CD4-positive, alpha-beta T cell treated with Interferon gamma for 1 hour (primary cell): Measurements from ENCODE around the gene NAB1.
"Not testable (repeated sequence)": the region's sequence is repeated elsewhere in the genome, so short reads cannot be mapped to it uniquely, and the experiment has no call there.

Experiments used
- DNase-seq: peaks from one replicate; pipeline ENCODE4 v3.0.0-alpha.2; 2020

NAB1 gene, protein sequence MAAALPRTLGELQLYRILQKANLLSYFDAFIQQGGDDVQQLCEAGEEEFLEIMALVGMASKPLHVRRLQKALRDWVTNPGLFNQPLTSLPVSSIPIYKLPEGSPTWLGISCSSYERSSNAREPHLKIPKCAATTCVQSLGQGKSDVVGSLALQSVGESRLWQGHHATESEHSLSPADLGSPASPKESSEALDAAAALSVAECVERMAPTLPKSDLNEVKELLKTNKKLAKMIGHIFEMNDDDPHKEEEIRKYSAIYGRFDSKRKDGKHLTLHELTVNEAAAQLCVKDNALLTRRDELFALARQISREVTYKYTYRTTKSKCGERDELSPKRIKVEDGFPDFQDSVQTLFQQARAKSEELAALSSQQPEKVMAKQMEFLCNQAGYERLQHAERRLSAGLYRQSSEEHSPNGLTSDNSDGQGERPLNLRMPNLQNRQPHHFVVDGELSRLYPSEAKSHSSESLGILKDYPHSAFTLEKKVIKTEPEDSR

DNA sequence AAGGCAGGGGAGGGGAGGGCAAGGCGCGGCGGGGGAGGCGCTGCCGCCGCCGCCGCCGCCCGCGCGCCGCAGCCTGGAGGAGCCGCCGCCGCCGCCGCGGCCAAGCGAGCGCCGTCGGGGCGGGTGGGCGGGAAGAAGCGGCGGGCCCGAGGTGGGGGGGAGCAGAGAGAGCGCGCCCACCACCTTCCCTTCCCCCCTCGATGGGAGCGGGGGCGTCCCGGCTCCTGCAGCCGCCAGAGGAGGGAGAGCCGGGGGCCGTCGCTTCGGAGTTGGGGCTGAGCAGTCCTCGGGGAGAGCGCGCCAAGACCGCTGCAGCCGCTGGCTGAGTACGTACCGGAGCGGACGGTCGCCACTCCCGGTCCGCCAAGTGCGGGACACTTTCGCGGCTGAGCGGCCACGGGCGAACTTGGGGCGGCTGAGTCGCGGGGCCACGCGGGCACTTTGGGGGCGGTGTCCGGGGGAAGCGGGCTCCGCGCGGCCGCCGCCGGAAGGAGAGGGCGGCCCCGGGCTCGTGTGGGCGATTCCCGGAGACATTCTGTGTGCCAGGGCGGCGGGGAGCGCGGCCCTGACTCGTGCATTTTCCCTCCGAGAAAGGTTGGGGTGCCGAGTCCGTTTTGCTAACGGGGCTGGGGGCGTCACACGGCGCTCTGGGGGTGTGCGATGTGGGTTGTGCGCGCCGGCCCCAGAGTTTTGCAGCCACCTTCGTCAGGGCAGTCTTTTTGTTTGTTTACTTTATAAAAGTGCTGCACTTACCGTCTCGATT is at the start of gene NAB1:
TSS of gene NAB1 (plus strand) at position 49 of the 763 bp plus-strand sequence. CDS start 10,094 bp downstream, outside the sequence.
- DNase-seq: peak; percentile 48

DNA sequence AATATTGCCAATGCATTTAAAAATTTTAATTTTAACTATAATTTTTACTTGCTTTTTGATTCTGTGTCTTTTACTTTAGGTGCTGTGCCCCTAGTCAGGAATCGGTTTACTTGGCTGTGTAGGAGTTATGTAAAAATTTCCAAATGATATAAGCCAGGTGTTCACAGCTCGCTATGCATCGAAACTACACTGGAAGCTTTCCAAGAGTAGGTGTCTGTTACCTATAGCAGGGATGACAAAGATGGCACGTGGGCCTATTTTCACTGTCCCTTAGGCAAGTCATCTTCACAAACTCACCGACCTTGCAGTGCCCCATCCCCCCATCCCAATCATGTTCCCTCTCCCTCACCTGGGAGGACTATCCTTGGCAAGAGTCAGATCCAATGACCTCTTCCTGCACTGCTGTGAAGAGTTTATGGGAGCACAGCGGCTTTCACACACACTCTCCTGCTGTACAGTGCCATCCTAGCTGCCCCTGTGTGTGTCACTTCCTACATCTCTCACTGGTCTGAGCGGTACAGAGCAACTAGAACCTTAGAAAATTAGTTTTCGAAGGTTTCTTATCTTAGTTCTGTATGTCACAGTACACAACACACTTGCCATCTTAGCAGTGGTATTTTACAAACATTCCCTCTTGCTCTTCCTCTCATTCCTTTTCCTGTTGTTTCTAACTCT is 49.2 kb upstream of the NAB1 start:
- no peak for DNase-seq

DNA sequence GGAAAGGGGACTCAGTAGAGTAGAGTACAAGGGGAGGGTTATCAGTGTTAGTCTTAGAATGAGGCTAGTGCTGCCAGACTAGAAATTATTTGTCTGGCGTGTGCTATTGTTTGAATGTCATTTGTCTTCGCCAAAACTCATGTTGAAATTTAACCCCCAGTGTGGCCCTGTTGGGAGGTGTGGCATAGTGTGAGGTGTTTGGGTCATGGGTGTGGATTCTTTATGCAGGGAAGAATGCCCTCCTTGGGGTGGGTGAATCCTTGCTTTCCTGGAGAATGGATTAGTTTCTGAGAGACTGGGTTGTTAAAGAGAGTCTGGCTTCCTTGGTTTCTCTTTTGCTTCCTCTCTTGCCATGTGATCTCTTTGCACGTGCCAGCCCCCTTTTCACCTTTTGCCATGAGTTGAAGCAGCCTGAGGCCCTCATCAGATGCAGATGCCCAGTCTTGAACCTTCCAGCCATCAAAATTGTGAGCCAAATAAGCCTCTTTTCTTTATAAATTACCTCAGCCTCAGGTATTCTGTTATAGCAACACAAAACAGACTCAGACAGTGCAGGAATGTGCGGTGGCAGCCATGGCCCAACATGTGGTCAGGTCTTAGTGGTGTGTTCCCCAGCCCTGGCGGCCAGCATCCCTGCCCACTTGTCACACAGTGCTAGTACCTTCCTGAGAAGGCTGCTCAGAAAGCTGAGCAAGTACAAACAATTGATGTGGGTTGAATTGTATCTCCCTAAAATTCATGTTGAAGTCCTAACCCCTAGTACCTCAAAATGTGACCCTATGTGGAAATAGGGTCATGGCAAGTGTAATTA is 48.4 kb upstream of the NAB1 start:
- no peak for DNase-seq

DNA sequence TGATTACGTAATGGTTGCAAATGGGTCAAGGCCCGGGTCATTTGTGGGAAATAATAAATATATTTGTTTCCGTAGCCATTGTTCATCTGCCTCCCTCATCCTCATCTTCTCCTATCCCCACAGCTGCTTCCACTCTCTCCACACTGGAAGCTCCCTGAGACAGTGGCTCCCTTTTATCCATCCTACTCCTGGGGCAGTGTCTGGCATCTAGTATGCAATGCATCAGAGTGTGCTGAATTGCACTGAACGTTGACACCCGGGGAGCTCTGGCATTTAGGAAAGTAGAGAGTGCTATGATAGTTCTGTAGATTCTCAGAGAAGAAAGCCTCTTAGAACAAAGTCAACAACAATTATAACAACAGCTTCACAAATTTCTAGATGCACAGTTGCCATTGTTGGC is 45.5 kb upstream of the NAB1 start:
- no peak for DNase-seq

DNA sequence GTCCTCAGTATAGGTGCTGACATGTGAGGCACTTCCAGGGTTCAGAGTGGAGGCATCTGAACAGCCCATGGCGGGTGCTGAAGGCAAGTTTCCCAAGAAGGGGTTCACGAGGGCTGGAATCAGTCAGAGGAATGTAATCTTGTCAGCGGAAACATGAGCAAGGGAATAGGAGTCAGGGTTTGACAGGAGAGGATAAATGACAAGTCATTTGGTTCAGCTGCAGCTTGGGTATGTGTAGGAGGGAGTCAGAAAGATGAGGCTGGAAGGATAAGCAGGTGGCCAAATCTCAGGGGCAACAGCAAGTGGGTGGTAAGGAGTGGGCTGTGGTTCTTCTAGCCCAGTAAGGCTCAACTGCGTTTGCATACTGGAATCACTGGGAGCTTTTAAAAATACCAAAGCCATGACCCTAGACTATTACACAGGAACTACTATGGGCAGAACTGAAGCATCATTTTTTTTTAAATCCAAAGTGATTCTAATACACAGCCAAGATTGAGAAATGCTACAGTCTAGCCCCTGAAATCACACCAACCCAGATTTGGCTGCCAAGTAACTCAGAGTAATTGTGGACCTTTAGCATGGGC is 41.8 kb upstream of the NAB1 start:
- no peak for DNase-seq

DNA sequence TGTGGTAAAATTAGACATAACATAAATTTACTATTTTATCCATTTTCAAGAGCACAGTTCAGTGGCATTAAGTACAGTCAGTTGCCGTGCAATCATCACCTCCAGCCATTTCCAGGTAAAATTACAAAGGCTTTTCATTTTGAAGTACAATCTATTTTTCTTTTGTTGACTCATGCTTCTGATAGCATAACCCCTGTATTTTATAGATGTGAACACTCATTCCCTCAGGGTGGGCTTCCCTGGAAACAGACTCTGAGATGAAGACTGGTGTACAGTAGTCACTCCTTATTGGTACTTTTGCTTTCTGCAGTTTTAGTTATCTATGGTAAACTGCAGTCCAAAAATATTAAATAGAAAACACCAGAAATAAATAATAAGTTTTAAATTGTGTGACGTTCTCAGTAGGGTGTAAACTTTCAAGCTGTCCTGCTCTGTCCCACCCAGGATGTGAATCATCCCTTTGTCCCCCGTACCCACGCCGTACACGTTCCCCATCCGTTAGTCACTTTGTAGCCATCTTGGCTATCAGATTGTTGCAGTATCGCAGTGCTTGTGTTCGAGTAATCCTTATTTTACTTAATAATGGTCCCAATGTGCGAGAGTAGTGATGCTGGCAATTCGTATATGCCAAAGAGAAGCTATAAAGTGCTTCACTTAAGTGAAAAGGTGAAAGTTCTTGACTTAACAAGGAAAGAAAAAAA is 41.1 kb upstream of the NAB1 start:
- no peak for DNase-seq

DNA sequence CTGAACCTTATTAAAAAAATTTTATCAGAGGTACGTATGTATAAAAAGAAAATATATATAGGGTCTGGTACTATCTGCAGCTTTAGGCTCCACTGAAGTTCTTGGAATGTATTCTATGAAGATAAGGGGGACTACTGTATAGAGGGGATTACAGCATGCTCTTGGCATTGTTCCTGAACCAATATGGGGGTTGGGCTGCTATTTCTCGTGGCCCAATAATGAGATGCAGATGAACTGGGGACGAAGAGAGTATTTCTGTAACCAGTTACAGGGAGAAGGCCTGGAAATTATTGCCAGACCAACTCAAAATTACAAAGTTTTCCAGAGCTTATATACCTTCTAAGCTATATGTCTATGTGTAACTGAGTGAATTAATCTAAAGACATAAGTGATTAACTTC is 40.0 kb upstream of the NAB1 start:
- DNase-seq: not testable (repeated sequence)

DNA sequence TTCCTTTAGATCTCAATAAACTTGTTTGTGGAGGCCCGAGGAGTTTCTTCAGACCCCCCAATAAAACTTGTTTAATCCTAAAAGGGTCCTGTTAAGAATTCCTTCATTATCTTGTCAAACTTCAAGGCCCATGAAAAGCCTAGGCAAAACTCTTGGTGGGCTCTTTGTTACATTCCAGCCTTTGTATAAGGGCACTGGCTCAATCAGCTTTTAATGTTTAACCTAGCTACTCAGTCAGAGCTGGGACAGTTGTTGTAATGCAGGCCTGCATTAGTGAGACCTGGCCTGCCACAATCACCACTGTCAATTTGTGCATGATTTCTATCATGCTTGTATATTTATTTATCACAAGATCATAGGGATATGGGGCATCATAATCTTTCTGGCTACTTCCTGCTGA is 39.5 kb upstream of the NAB1 start:
- DNase-seq: not testable (repeated sequence)

DNA sequence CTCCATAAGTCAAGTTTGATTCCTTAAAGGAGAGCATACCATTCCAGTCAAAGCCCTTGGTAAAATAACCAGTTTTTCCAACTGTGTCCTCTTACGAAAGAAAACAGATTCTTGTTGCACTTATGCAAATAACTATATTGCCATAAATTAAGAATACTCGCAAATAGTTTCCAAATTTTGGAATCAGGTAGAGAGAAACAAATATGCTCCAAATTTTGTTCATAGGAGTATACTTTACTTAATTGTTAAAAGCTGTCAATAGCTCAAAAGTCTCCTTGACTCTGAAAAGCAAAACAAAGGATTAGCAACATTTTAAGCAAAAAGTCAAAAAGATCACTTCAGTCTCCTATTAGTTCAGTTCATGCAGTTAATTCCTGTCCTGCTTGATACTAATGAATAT is 38.4 kb upstream of the NAB1 start:
- DNase-seq: not testable (repeated sequence)

DNA sequence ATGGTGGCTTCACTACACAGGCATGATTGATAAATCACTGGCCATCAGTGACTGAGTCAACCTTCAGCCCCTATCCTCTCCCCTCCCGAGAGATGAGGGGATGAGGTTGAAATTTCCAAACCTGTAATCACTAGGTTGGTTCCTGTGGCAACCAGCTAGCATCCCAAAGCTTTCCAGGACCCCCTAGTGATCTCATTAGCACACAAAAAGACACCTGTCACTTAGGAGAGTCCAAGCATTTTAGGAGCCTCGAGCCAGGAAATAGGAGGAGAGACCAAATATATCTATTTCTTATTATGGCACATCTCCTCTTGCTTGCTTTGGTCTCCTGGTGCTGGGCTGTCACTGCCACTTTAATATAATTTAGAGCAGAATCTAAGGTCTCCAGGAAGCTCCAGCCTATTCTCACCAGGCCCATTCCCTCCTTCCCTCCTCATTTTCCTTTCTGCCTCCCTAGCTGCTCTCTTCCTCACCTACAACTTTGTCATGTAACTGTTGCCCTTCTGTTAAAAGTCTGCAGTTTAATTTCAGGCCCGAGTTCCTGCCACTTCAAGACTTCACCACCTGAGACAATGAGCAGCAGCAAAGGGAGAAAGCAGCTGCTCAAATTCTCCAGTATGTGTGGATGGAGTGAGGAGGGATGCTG is 33.2 kb upstream of the NAB1 start:
- DNase-seq: no peak

DNA sequence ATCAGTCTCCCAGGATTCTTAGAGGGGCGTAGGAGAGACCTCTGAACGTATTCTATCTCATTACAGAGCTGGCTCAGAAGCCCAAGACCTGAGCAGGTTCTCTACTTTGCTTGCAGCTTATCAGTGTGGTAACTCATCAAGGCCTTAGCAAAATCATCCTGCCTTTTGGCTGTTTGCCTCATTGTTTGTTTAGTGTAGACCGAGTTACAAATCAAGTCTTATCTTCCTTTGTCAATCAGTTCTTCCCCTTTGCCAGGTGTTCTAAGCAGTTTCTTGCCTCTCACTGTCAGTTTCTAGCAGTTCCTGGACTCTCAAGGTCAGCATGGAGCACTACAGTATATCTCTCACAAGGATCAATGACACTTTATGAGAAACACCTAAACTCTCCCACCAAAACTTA is 30.9 kb upstream of the NAB1 start:
- no peak for DNase-seq

DNA sequence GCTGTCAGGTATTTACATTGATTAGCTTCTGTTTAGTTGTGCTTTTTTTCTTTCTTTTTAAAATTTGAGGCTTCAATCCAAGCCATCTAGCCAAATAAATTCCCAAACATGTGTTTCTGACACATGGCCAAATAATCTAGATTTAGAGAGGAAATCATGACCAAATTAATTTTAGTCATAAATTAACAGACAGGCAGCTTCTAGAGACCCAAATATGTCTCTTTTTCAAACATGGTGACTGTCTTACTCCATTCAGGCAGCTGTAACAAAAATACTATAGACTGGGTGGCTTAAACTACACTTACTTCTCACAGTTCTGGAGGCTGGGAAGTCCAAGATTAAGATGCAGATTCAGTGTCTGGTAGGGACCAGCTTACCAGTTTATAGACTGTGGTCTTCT is 23.2 kb upstream of the NAB1 start:
- no peak for DNase-seq

DNA sequence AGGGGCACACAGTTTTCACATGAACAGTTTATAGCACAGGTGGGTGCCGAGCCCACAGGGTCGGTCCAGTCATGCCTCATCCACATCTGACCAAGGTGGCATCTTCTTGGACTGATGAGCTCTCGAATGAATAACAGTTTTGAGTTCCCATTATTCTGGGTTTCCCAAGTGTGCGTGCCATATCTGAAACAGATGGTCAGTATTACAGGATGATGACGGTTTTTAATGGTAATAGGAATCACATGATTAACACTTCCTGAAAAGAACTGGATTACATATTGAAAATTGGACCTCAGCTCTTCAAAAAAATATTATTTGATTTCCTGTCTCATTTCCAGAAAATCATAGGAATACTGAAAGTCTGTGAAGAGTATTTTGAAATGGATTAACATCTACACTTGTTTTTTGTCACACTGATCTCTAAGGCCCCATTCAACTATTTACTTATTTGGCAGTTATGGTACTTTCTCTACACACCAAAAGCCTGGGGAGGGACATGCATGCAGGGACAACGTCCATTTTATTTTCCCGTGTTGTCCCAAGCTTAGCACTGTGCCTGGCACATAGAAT is 22.2 kb upstream of the NAB1 start:
- no peak for DNase-seq

DNA sequence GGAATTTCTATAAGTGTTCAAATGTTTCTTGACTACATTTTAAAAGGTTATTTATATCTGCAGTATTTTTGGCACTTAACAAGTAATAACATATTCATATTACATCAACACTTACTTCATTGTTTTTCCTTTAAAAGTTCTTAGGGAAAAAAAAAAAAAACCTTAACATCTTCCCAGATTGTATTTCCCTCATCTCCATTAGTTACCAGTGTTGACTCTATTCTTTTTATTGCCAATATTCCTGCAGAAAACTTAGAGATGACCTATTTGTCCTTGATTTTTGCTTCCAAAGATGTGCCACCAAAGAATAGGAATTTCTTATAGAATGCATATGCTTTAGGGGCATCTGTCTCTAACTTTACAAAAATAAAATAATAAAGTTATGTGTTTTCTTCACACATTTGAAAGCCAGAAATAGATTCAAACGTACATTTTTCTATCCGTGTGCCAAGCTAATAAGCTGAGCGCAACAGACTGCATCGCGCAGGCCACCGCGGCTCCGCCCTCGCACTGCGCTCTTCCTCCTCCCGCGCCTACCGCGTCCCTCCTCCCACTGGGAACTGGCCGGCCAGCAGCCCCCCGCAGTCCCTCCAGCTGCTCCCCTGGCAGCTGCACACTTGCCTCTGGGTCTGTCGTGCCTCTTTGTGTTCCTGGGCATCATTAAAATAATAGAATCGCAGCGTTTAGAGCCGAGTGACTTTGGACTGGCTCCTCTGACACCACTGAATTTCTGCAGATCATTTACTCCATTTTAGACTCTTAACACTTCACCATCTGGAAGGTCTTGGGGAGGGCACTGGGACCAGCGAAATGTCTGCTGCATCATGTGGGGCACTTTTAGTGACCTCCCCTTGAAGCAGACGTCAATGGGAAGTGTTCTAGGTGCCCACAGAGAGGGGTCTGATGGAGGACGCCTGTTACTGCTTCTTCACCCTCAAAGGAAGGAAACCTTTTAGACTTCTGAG is 21.2 kb upstream of the NAB1 start:
- no peak for DNase-seq

DNA sequence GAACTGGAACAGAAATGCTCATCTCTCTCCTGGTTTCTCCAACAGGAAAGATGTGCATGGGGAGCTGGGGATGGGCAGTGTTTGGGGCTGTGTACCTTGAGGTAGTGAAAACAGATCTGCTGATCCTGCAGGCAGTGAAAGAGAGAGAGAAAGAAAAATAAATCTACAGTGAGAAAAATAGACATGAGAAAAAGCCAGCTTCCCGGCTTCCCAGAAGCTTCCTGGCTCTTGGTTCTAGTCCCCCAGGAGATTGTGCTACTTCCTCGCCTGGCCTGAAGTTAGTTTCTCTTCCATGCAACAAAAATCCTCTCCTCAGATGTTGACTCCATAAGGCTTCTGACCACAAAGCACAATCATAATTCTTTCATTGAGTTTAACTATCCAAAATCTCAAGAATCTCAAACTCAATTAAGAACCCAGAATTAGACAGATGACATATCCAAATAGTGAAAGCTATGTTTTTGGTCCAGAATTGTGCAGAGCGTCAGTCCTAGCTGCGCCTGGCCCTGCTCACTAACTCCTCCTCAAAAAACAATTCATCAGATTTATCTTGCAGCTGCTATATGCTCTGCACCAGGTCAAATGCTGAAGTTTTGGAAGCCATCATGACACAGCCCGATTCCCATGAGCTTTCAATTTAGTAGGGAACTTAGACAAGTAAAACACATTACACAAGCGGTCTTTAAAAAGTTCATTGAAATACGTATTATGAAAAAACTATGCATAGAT is 20.1 kb upstream of the NAB1 start:
- DNase-seq: no peak

DNA sequence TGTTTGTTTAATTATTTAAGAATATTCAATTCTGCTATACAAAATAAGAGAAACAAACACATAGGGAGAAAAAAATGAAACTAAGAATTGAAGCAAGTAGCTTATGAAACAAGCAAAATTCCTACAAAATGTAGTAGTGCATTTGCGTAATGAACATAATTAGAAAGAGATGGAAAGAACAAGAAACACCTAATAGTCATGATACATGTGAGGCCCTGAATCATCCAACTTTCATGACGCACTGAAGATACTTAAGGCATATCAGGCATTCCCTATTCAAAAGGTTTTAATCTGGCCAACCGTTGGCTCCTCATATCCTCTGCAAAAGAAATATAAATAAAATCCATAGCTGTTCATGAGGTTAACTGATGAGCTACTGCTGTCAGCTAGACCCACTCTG is 14.5 kb upstream of the NAB1 start:
- no peak for DNase-seq

DNA sequence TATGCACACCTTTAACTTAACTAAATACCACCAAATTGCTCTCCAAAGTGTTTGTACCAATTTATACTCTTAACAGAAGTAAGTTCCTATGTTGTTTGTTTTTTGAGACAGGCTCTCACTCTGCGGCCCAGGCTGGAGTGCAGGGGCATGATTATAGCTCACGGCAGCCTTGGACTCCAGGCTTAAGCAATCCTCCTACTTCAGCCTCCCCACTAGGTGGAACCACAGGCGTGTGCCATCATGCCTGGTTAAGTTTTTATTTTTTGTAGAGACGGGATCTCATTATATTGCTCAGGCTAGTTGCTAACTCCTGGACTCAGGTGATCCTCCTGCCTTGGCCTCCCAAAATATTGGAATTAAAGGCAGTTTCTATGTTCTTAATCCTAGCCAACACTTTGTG is 13.1 kb upstream of the NAB1 start:
- DNase-seq: no peak

DNA sequence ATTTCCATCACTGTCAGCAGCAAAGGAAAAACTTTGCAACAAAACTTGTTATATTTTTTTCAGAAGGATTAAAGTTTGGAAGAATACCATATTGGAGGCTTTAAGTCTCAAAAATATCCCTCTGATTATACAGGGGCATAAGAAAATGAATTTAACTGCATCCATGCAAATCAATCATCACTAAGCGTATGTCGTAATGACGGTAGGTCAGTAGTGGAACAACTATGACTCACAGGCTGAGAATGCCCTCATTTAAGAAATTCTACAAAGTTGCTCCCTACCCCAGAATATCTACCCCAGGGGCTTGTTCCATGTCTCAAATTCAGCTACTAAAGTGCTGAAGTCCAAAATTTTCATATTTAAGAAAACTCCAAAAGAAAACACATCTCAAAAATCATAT is 12.5 kb upstream of the NAB1 start:
- DNase-seq: no peak

DNA sequence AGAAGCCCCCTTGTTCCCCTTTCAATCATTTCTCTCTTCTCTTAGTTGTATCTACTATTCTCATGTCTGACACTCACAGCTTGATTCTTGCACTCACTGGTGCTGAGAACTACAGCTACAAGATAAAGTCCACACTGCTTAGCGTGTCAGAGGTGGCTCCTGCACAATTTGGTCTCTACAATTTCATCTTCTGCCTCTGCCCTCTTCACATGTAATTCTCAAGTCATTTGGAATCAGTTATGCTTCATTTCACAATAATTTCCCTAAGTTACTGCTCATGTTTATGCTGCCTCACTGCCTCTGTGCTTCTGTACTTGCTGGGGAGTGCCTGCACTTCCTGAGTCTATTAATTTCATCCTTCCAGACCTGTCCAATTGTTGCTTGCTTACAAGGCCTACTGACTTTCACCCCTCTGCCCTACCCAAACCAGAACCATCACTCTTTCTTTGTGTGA is 11.6 kb upstream of the NAB1 start:
- DNase-seq: no peak
